Cardiac muscle cell (in vitro differentiated cells and primary cell): ENCODE results near the gene PANX2. TPM values are rescaled to one million over a fixed set of nuclear protein-coding genes. Genes with fewer than 3 reads are reported as not detected.

Experiments
- DNase-seq, 2 donors: peaks; one replicate each; pipeline versions ENCODE4 v3.0.0 to v3.0.0-alpha.2; 2010 to 2017; ENCODE audit warnings: low read depth in 1 of 2, low spot score in 1 of 2
- H3K27ac ChIP-seq: fragments of 200-600 bp; sonication (generic); 2 replicates; pipeline ENCODE4 v1.5.1; 2016
- H3K27me3 ChIP-seq: fragments of 200-600 bp; sonication (generic); 2 replicates; pipeline ENCODE4 v1.6.0; 2016; ENCODE audit warnings: control low read depth
- H3K36me3 ChIP-seq: fragments of 200-600 bp; sonication (generic); 2 replicates; pipeline ENCODE4 v1.5.1; 2016; ENCODE audit warnings: control low read depth
- H3K4me1 ChIP-seq: fragments of 200-600 bp; sonication (generic); 2 replicates; pipeline ENCODE4 v1.8.1; 2017; ENCODE audit warnings: low read depth, mild to moderate bottlenecking, mixed run types
- H3K4me3 ChIP-seq: fragments of 200-600 bp; sonication (generic); 2 replicates; pipeline ENCODE4 v1.5.1; 2016; ENCODE audit warnings: mild to moderate bottlenecking
- H3K9me3 ChIP-seq: fragments of 200-600 bp; sonication (generic); 2 replicates; pipeline ENCODE4 v1.5.1; 2017; ENCODE audit warnings: low read depth, mild to moderate bottlenecking, control low read depth
- CTCF ChIP-seq: IDR thresholded peaks from 2 replicates; pipeline ENCODE4 v1.5.1; 2012; ENCODE audit warnings: low read depth, mild to moderate bottlenecking, low read length
- polyA plus RNA-seq: library from polyadenylated mRNA; unstranded; fragments of >200 nt; fragmentation: Nextera tagmentation; extraction: Ambion mirVana; gene quantifications from 2 replicates; pipeline ENCODE4 v1.2.1, GENCODE V29; 2016
- total RNA-seq: library from RNA; depleted of rRNA; stranded (reverse); fragments of >200 nt; gene quantifications from 2 replicates; pipeline ENCODE4 v1.2.3, GENCODE V29; 2016

PANX2 gene
- total and polyA plus RNA-seq, 2 experiments from 2014 or later: 6.9 to 30.9 TPM

- H3K4me3 ChIP-seq: no peak overlapping the region
- peaks cover 3% of the 10 kb centered on the region for H3K36me3 ChIP-seq
- no peak for DNase-seq
- TF ChIP-seq CTCF: no peak
- H3K4me1 ChIP-seq: peaks cover 22% of the 10 kb centered on the region
- H3K9me3 ChIP-seq: no peaks in the 10 kb centered on the region
- no peak overlapping the region for H3K27ac ChIP-seq
- H3K27me3 ChIP-seq: no peaks in the 10 kb centered on the region
These were observed 8.6 kb downstream of the PANX2 start for GRCh38 chr22:50178871-50179869.

- peaks cover 25% of the 10 kb centered on the region for H3K4me1 ChIP-seq
- H3K27me3 ChIP-seq: no peaks in the 10 kb centered on the region
- no peak for DNase-seq
- TF ChIP-seq CTCF: no peak
- no peaks in the 10 kb centered on the region for H3K9me3 ChIP-seq
- no peak overlapping the region for H3K27ac ChIP-seq
- H3K4me3 ChIP-seq: no peak overlapping the region
- H3K36me3 ChIP-seq: peaks cover 3% of the 10 kb centered on the region
These were observed 9.6 kb downstream of the PANX2 start for GRCh38 chr22:50179937-50180726.

GRCh38 chr22:50180727-50181521 is 10.4 kb downstream of the PANX2 start:
- H3K27ac ChIP-seq: no peak overlapping the region
- TF ChIP-seq CTCF: no peak
- no peaks in the 10 kb centered on the region for H3K27me3 ChIP-seq
- H3K9me3 ChIP-seq: no peaks in the 10 kb centered on the region
- H3K4me1 ChIP-seq: peaks cover 18% of the 10 kb centered on the region
- H3K4me3 ChIP-seq: no peak overlapping the region
- H3K36me3 ChIP-seq: peaks cover 3% of the 10 kb centered on the region
- no peak for DNase-seq

- peaks cover 2% of the 10 kb centered on the region for H3K36me3 ChIP-seq
- H3K27ac ChIP-seq: no peak overlapping the region
- no peak for DNase-seq
- no peak overlapping the region for H3K4me3 ChIP-seq
- peaks cover 9% of the 10 kb centered on the region for H3K4me1 ChIP-seq
- TF ChIP-seq CTCF: no peak
- no peaks in the 10 kb centered on the region for H3K9me3 ChIP-seq
- H3K27me3 ChIP-seq: no peaks in the 10 kb centered on the region
These were observed 11.9 kb downstream of the PANX2 start for GRCh38 chr22:50182176-50183081.
